Parathyroid adenoma (tissue), 2 donors: Measurements from ENCODE around the gene MCM8.

Source experiments
- H2AFZ ChIP-seq: fragments of 300-600 bp; sonication (generic); one replicate; pipeline ENCODE4 v1.7.0; 2017; ENCODE audit warnings: antibody characterized with exemption, mild to moderate bottlenecking
- H3K27ac ChIP-seq: fragments of 300-600 bp; sonication (generic); one replicate; pipeline ENCODE4 v1.7.0; 2017
- H3K27me3 ChIP-seq: fragments of 300-600 bp; sonication (generic); one replicate; pipeline ENCODE4 v1.7.0; 2017; ENCODE audit warnings: low read length; ENCODE audit not compliant: control insufficient read depth, insufficient read depth
- H3K36me3 ChIP-seq: fragments of 300-600 bp; sonication (generic); one replicate; pipeline ENCODE4 v1.7.0; 2017; ENCODE audit warnings: low read length; ENCODE audit not compliant: control insufficient read depth, insufficient read depth
- H3K4me1 ChIP-seq: fragments of 300-600 bp; sonication (generic); one replicate; pipeline ENCODE4 v1.7.0; 2017; ENCODE audit warnings: control low read depth
- H3K4me2 ChIP-seq: fragments of 300-600 bp; sonication (generic); one replicate; pipeline ENCODE4 v1.7.0; 2017; ENCODE audit warnings: low read length
- H3K4me3 ChIP-seq: fragments of 300-600 bp; sonication (generic); one replicate; pipeline ENCODE4 v1.7.0; 2017; ENCODE audit warnings: low read depth, low read length
- H3K79me2 ChIP-seq: fragments of 300-600 bp; sonication (generic); one replicate; pipeline ENCODE4 v1.7.0; 2017; ENCODE audit warnings: control low read depth
- H3K9ac ChIP-seq: fragments of 300-600 bp; sonication (generic); one replicate; pipeline ENCODE4 v1.7.0; 2017; ENCODE audit warnings: mild to moderate bottlenecking
- H3K9me3 ChIP-seq: fragments of 300-600 bp; sonication (generic); one replicate; pipeline ENCODE4 v1.7.0; 2017; ENCODE audit warnings: low read length; ENCODE audit not compliant: control insufficient read depth
- CTCF ChIP-seq: fragments of 300-600 bp; sonication (generic); IDR thresholded peaks from one replicate; pipeline ENCODE4 v1.7.0; 2017; ENCODE audit warnings: antibody characterized with exemption, mild to moderate bottlenecking
- donor health status: primary hyperparathyroidism.

MCM8 gene

GRCh38 chr20:6014017-6014416, 63.6 kb downstream of the MCM8 start:
- no peak for TF ChIP-seq CTCF
- Histone ChIP-seq H2AFZ (no peak overlapping the region), H3K9ac (no peak overlapping the region), H3K4me3 (no peak overlapping the region), H3K27ac (no peak overlapping the region), H3K9me3 (no peaks in the 10 kb centered on the region), H3K36me3 (no peaks in the 10 kb centered on the region), H3K4me2 (no peak overlapping the region), H3K4me1 (no peaks in the 10 kb centered on the region), H3K79me2 (no peaks in the 10 kb centered on the region), H3K27me3 (no peaks in the 10 kb centered on the region)

DNA sequence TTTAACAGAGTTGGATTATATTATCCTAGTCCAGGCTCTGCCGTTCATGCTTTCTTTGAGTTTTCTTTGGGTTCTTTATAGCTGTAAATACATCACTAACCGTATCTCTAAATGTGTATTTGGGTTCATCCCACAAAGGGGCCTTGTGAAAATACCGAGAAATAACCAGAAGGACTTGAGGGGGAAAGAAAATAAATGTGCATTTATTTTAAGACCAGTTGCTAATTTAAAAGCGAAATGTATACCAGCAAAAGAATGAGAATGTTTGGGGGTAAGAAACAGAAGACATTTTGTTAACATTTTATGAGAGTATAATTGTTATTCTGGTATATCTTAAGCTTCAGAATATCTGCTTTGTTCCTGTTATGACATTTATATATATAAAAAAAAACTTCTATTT, 64.5 kb downstream of the MCM8 start:
- no peaks in the 10 kb centered on the region for H3K79me2 ChIP-seq
- no peak for TF ChIP-seq CTCF
- no peak overlapping the region for H2AFZ ChIP-seq
- H3K27ac ChIP-seq: no peak overlapping the region
- no peaks in the 10 kb centered on the region for H3K27me3 ChIP-seq
- H3K9ac ChIP-seq: no peak overlapping the region
- H3K36me3 ChIP-seq: no peaks in the 10 kb centered on the region
- no peak overlapping the region for H3K4me2 ChIP-seq
- no peak overlapping the region for H3K4me3 ChIP-seq
- H3K9me3 ChIP-seq: no peaks in the 10 kb centered on the region
- H3K4me1 ChIP-seq: no peaks in the 10 kb centered on the region

DNA sequence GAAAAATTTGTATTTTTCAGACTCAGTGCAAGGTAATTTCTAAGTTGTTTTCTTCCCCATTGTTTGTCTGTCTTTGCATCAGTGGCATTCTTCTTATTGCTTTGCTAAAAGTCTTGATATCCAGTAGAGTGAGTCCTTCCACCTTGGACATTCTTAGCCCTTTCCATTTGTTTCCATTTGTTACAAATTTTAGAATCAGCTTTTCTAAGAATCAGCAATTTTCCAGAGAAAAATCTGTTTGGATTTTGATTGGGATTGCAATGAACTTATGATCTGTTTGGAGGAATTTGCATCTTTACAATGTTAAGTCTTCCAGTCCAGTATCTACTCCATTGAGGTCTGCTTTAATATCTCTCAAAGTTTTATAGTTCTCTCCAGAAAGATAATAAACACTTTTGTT, 67.0 kb downstream of the MCM8 start:
- H2AFZ ChIP-seq: no peak overlapping the region
- H3K4me1 ChIP-seq: no peaks in the 10 kb centered on the region
- H3K4me3 ChIP-seq: no peak overlapping the region
- no peaks in the 10 kb centered on the region for H3K9me3 ChIP-seq
- H3K79me2 ChIP-seq: peaks cover 8% of the 10 kb centered on the region
- no peak overlapping the region for H3K9ac ChIP-seq
- H3K36me3 ChIP-seq: no peaks in the 10 kb centered on the region
- no peaks in the 10 kb centered on the region for H3K27me3 ChIP-seq
- H3K27ac ChIP-seq: no peak overlapping the region
- no peak overlapping the region for H3K4me2 ChIP-seq
- TF ChIP-seq CTCF: no peak

DNA sequence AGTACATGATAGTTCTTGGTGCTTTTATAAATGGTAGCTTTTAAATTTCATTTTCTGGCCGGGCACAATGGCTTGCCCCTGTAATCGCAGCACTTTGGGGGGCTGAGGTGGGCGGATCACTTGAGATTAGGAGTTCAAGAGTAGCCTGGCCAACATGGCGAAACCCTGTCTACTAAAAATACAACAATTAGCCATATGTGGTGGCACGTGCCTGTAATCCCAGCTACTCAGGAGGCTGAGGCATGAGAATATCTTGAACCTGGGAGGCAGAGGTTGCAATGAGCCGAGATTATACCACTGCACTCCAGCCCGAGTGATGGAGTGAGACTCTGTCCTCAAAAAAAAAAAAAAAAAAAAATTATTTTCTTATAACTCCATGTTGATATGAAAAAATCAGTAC, 67.4 kb downstream of the MCM8 start:
- no peak for TF ChIP-seq CTCF
- H3K4me3 ChIP-seq: no peak overlapping the region
- H3K36me3 ChIP-seq: no peaks in the 10 kb centered on the region
- no peaks in the 10 kb centered on the region for H3K27me3 ChIP-seq
- H3K9ac ChIP-seq: no peak overlapping the region
- H3K4me2 ChIP-seq: no peak overlapping the region
- peaks cover 11% of the 10 kb centered on the region for H3K79me2 ChIP-seq
- H2AFZ ChIP-seq: no peak overlapping the region
- no peaks in the 10 kb centered on the region for H3K4me1 ChIP-seq
- no peaks in the 10 kb centered on the region for H3K9me3 ChIP-seq
- H3K27ac ChIP-seq: no peak overlapping the region

- Histone ChIP-seq H3K9ac (no peak overlapping the region), H3K4me2 (no peak overlapping the region), H3K27me3 (no peaks in the 10 kb centered on the region), H3K4me1 (no peaks in the 10 kb centered on the region), H3K4me3 (no peak overlapping the region), H3K9me3 (no peaks in the 10 kb centered on the region), H3K36me3 (no peaks in the 10 kb centered on the region), H3K79me2 (peaks cover 26% of the 10 kb centered on the region), H3K27ac (no peak overlapping the region), H2AFZ (no peak overlapping the region)
- no peak for TF ChIP-seq CTCF
Measured at GRCh38 chr20:6024768-6025167, 74.3 kb downstream of the MCM8 start.
